Keratinocyte (primary cell): ENCODE data around the gene JSRP1. TPM values are rescaled to one million over a fixed set of nuclear protein-coding genes. Genes with fewer than 3 reads are reported as not detected.
"Not testable (repeated sequence)": the region's sequence is repeated elsewhere in the genome, so short reads cannot be mapped to it uniquely, and the experiment has no call there.

Experiments
- DNase-seq: peaks from one replicate; pipeline ENCODE4 v3.0.0-alpha.2; 2011; ENCODE audit warnings: low read depth, missing footprints, low spot score
- FAIRE-seq: peaks from 2 replicates; lab custom pipeline; 2011; peaks lifted over from hg19 to GRCh38; lab: Jason Lieb, UNC
- H2AFZ ChIP-seq: 2 replicates; pipeline ENCODE4 v1.6.0; 2012; ENCODE audit warnings: low read length, control low read depth, inconsistent platforms; ENCODE audit not compliant: control insufficient read depth
- H3K27ac ChIP-seq: 2 replicates; pipeline ENCODE4 v1.5.1; 2011; ENCODE audit warnings: low read length; ENCODE audit not compliant: control insufficient read depth, insufficient read depth
- H3K27me3 ChIP-seq: 3 replicates; pipeline ENCODE4 v1.6.0; 2011; ENCODE audit warnings: low read length; ENCODE audit not compliant: control insufficient read depth, insufficient read depth; ENCODE audit errors: extremely low read depth
- H3K36me3 ChIP-seq, 2 experiments: 2 replicates in 1 of 2; 3 replicates in 1 of 2; pipeline ENCODE4 v1.5.1; 2011; ENCODE audit warnings: low read length in 2 of 2, mild to moderate bottlenecking in 1 of 2; ENCODE audit not compliant: control insufficient read depth in 2 of 2, insufficient read depth in 2 of 2; ENCODE audit errors: extremely low read depth in 1 of 2
- H3K4me1 ChIP-seq: 3 replicates; pipeline ENCODE4 v1.5.1; 2011; ENCODE audit warnings: low read length; ENCODE audit not compliant: control insufficient read depth, insufficient read depth; ENCODE audit errors: extremely low read depth
- H3K4me2 ChIP-seq: 3 replicates; pipeline ENCODE4 v1.6.0; 2011; ENCODE audit warnings: low read depth, low read length; ENCODE audit not compliant: control insufficient read depth, insufficient read depth; ENCODE audit errors: extremely low read depth
- H3K4me3 ChIP-seq, 3 experiments: fragments of 200-600 bp in 1 of 3; sonication (generic) in 1 of 3; 2 replicates in 2 of 3; 3 replicates in 1 of 3; pipeline ENCODE4 v1.5.1; 2011 to 2016; ENCODE audit warnings: low read length in 3 of 3, mild to moderate bottlenecking in 3 of 3, control low read depth in 2 of 3, inconsistent platforms in 1 of 3, low read depth in 1 of 3, mixed read lengths in 1 of 3, mixed run types in 1 of 3, moderate library complexity in 1 of 3; ENCODE audit not compliant: control insufficient read depth in 2 of 3, insufficient read depth in 2 of 3; ENCODE audit errors: extremely low read depth in 1 of 3
- H3K79me2 ChIP-seq: 2 replicates; pipeline ENCODE4 v1.6.0; 2012; ENCODE audit warnings: low read length; ENCODE audit not compliant: control insufficient read depth, insufficient read depth
- H3K9ac ChIP-seq: 3 replicates; pipeline ENCODE4 v1.6.0; 2011; ENCODE audit warnings: low read length; ENCODE audit not compliant: control insufficient read depth, insufficient read depth; ENCODE audit errors: extremely low read depth
- H3K9me1 ChIP-seq: 3 replicates; pipeline ENCODE4 v1.6.0; 2011; ENCODE audit warnings: low read length; ENCODE audit not compliant: control insufficient read depth, insufficient read depth; ENCODE audit errors: extremely low read depth
- H3K9me3 ChIP-seq: 2 replicates; pipeline ENCODE4 v1.5.1; 2012; ENCODE audit warnings: low read depth, low read length; ENCODE audit not compliant: control insufficient read depth
- H4K20me1 ChIP-seq: 3 replicates; pipeline ENCODE4 v1.6.0; 2011; ENCODE audit warnings: low read length; ENCODE audit not compliant: control insufficient read depth, insufficient read depth; ENCODE audit errors: extremely low read depth
- CTCF ChIP-seq, 3 experiments: IDR thresholded peaks in 1 of 3; conservative IDR thresholded peaks in 1 of 3; optimal IDR thresholded peaks in 1 of 3; 2 replicates in 2 of 3; 3 replicates in 1 of 3; pipeline versions ENCODE3 to v1.5.1; 2011; ENCODE audit warnings: low read length in 3 of 3, mild to moderate bottlenecking in 3 of 3, moderate library complexity in 2 of 3, control low read depth in 1 of 3, inconsistent platforms in 1 of 3; ENCODE audit not compliant: insufficient read depth in 2 of 3; ENCODE audit errors: extremely low read depth in 1 of 3
- EZH2 ChIP-seq: IDR thresholded peaks from one replicate; pipeline ENCODE4 v1.6.1; 2012; ENCODE audit warnings: inconsistent platforms, mild to moderate bottlenecking, low read length, moderate library complexity
- dilution Hi-C: fragments of 300-500 bp; cut with MboI; formaldehyde crosslinking; loops from one replicate; pipeline ENCODE4 v1.7.0; 2020; ENCODE audit warnings: low sequenced_read_pairs; ENCODE audit not compliant: extremely low pct_ligation_motif_present
- polyA plus RNA-seq, 5 experiments: library from polyadenylated mRNA; depleted of rRNA in 3 of 5; stranded (reverse) in 3 of 5; stranded (forward) in 1 of 5; unstranded in 1 of 5; fragments of >200 nt; gene quantifications; 1 replicate in 1 of 5; 2 replicates in 3 of 5; 3 replicates in 1 of 5; pipeline versions ENCODE4 v1.2.1 to v1.2.3, GENCODE V29; 2011 to 2012; ENCODE audit warnings: missing spikeins in 2 of 5, low read depth in 1 of 5, low replicate concordance in 1 of 5

JSRP1 gene
- polyA plus RNA-seq, 1 donor (not counting 4 experiments of a cell fraction or from before 2014, with no cell fraction given) = not detected

- Histone ChIP-seq H4K20me1 (no peaks in the 10 kb centered on the region), H2AFZ (no peak within 1 kb of the TSS), H3K9me1 (no peaks in the 10 kb centered on the region), H3K4me3 (no peak within 1 kb of the TSS), H3K79me2 (no peaks in the 10 kb centered on the region), H3K9ac (no peak within 1 kb of the TSS), H3K36me3 (no peaks in the 10 kb centered on the region), H3K27ac (no peak within 1 kb of the TSS), H3K4me2 (no peak within 1 kb of the TSS), H3K27me3 (no peaks in the 10 kb centered on the region), H3K9me3 (no peaks in the 10 kb centered on the region), H3K4me1 (no peaks in the 10 kb centered on the region)
- dilution Hi-C loops = no loop called here
- TF ChIP-seq CTCF (optimal IDR thresholded peaks at IDR 0.05 in 1 of 3, IDR thresholded peaks at IDR 0.05 in 1 of 3, conservative IDR thresholded peaks at IDR 0.05 in 1 of 3; ENCODE audit: extremely low read depth in 1 of 3, insufficient read depth in 2 of 3, low read length in 3 of 3) (no peak), EZH2 (no peak)
- no peak for FAIRE-seq
- DNase-seq = no peak
These were observed 26.0 kb upstream of the JSRP1 start, which contains the start of gene PEAK3 for GRCh38 chr19:2282062-2282861. PEAK3 (minus strand) TSS chr19:2282175; CDS start chr19:2280931, 1,244 bp downstream.

GRCh38 chr19:2281265-2282061 is 25.2 kb upstream of the JSRP1 start:
- H3K27me3 ChIP-seq, H3K4me3 ChIP-seq, H4K20me1 ChIP-seq, H3K36me3 ChIP-seq, H3K9ac ChIP-seq, H3K79me2 ChIP-seq, H3K4me2 ChIP-seq, H3K9me3 ChIP-seq, H2AFZ ChIP-seq, FAIRE-seq, DNase-seq, H3K4me1 ChIP-seq, dilution Hi-C loops, H3K27ac ChIP-seq, H3K9me1 ChIP-seq: not testable (repeated sequence)
